H1 (cell line): Measurements from ENCODE around the gene VPS11. TPM values are rescaled to one million over a fixed set of nuclear protein-coding genes. Genes with fewer than 3 reads are reported as not detected.

Experiments used
- CBX8 ChIP-seq: fragments of 300-800, 300-1000 bp; sonication (generic); IDR thresholded peaks from 2 replicates; pipeline ENCODE4 v1.7.1; 2016; ENCODE audit warnings: low read depth, low read length, borderline replicate concordance
- EGR1 ChIP-seq: IDR thresholded peaks from 2 replicates; pipeline ENCODE4 v1.6.1; 2011; ENCODE audit warnings: low read depth, low read length, borderline replicate concordance
- EZH2 ChIP-seq: fragments of 200-600 bp; sonication (generic); IDR thresholded peaks from 2 replicates; pipeline ENCODE4 v1.7.1; 2012; ENCODE audit warnings: low read depth, mild to moderate bottlenecking, moderate library complexity, low read length, inconsistent platforms; ENCODE audit not compliant: severe bottlenecking
- FOSL1 ChIP-seq: IDR thresholded peaks from 2 replicates; pipeline ENCODE4 v1.6.1; 2011; ENCODE audit warnings: mild to moderate bottlenecking, low read depth, low read length, moderate library complexity; ENCODE audit not compliant: insufficient read depth
- HDAC6 ChIP-seq: IDR thresholded peaks from one replicate; pipeline ENCODE4 v1.7.1; 2012; ENCODE audit warnings: low read depth, mild to moderate bottlenecking, inconsistent platforms, low read length, moderate library complexity
- NRF1 ChIP-seq: IDR thresholded peaks from 2 replicates; pipeline ENCODE4 v1.6.1; 2011; ENCODE audit warnings: mild to moderate bottlenecking, low read depth, low read length, improper control_type of control experiment
- SAP30 ChIP-seq: fragments of 300-600 bp; sonication (generic); IDR thresholded peaks from 2 replicates; pipeline ENCODE4 v1.7.1; 2012; ENCODE audit warnings: low read length, moderate library complexity, mild to moderate bottlenecking, inconsistent platforms; ENCODE audit not compliant: insufficient read depth, insufficient replicate concordance
- SIX5 ChIP-seq: IDR thresholded peaks from 2 replicates; pipeline ENCODE4 v1.6.1; 2011; ENCODE audit warnings: mild to moderate bottlenecking, low read depth, low read length
- SP2 ChIP-seq: IDR thresholded peaks from 2 replicates; pipeline ENCODE4 v1.6.1; 2012; ENCODE audit warnings: mild to moderate bottlenecking, low read length, inconsistent platforms
- polyA plus RNA-seq, 7 experiments: library from polyadenylated mRNA; depleted of rRNA in 3 of 7; stranded (reverse) in 5 of 7; unstranded in 2 of 7; fragments of >200 nt in 5 of 7; fragments of 200-250 nt in 2 of 7; gene quantifications; 1 replicate in 5 of 7; 2 replicates in 1 of 7; 4 replicates in 1 of 7; pipeline versions ENCODE4 v1.2.1 to v1.2.3, GENCODE V29; 2011 to 2013; ENCODE audit warnings: missing spikeins in 2 of 7, mixed read lengths in 2 of 7
- total RNA-seq: library from RNA; stranded (reverse); fragmentation: NEBNext Ultra II Directional; extraction: Animal tissue kit (Norgen Biotek cat#: 25700); gene quantifications from 2 replicates; pipeline ENCODE4 v1.2.1, GENCODE V29; 2021
- TF ChIP-seq, protein P1 (sequence below), 3 experiments: IDR thresholded peaks; 1 replicate in 2 of 3; 2 replicates in 1 of 3; pipeline versions ENCODE4 v1.5.1 to v1.6.1; 2011; ENCODE audit warnings: low read length in 3 of 3, mild to moderate bottlenecking in 3 of 3, inconsistent platforms in 2 of 3, low read depth in 1 of 3, moderate library complexity in 1 of 3; ENCODE audit not compliant: insufficient read depth in 1 of 3; ENCODE audit errors: control extremely low read depth in 1 of 3
- TF ChIP-seq, protein P2 (sequence below): IDR thresholded peaks from 2 replicates; pipeline ENCODE4 v1.6.1; 2012; ENCODE audit warnings: low read length, inconsistent platforms

VPS11 gene
- total and polyA plus RNA-seq, 2 of the 8 experiments (the other 6 are each of a cell fraction or from before 2014, with no cell fraction given): 13.1 to 15.5 TPM

DNA sequence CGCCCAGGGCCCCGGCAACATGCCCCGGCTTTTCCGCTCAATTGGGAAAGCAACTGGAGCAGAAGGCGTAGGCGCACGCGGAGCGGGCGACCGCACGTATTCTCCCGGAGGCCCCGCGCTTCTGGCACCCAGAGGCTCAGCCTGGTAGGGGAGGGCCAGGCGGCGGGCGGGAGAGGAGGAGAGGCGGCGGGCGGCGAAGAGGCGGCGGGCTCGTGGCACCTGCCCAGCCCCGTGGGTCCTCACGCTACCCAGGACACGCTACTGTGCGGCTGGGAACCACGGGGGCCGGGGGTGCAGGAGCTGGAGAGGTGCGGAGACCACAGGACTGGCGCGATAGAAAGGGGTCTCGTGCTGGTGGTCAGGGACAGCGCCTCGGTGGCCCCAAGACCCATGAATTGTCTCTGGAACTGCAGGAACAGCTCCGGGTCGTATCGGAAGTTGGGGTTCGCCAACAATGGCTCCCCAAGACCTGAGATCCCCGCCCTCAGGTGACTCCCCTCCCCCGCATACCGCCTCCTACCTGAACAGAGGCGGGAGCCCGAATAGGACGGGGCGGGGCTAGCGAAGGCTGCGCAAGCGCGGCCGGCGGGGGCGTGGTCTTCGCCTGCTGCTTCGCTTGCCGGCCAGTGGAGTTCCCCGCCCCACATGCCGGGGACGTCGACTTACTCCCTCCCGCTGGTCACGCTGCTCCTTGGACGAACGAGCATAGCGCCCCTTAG is 37.1 kb upstream of the VPS11 start, which contains the start of gene SLC37A4 (continued):
- no peak for TF ChIP-seq CBX8
- TF ChIP-seq, protein P1, sequence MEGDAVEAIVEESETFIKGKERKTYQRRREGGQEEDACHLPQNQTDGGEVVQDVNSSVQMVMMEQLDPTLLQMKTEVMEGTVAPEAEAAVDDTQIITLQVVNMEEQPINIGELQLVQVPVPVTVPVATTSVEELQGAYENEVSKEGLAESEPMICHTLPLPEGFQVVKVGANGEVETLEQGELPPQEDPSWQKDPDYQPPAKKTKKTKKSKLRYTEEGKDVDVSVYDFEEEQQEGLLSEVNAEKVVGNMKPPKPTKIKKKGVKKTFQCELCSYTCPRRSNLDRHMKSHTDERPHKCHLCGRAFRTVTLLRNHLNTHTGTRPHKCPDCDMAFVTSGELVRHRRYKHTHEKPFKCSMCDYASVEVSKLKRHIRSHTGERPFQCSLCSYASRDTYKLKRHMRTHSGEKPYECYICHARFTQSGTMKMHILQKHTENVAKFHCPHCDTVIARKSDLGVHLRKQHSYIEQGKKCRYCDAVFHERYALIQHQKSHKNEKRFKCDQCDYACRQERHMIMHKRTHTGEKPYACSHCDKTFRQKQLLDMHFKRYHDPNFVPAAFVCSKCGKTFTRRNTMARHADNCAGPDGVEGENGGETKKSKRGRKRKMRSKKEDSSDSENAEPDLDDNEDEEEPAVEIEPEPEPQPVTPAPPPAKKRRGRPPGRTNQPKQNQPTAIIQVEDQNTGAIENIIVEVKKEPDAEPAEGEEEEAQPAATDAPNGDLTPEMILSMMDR (IDR thresholded peaks at IDR 0.05; ENCODE audit: control extremely low read depth in 1 of 3, insufficient read depth in 1 of 3, low read depth in 1 of 3, low read length in 3 of 3): peak; percentile 77 to 98 (median 93)
- TF ChIP-seq, protein P2, sequence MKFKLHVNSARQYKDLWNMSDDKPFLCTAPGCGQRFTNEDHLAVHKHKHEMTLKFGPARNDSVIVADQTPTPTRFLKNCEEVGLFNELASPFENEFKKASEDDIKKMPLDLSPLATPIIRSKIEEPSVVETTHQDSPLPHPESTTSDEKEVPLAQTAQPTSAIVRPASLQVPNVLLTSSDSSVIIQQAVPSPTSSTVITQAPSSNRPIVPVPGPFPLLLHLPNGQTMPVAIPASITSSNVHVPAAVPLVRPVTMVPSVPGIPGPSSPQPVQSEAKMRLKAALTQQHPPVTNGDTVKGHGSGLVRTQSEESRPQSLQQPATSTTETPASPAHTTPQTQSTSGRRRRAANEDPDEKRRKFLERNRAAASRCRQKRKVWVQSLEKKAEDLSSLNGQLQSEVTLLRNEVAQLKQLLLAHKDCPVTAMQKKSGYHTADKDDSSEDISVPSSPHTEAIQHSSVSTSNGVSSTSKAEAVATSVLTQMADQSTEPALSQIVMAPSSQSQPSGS: no peak
- peak; percentile 93 for TF ChIP-seq NRF1
- no peak for TF ChIP-seq SAP30
- no peak for TF ChIP-seq FOSL1
- TF ChIP-seq SIX5: no peak
- TF ChIP-seq EGR1: peak; percentile 82; the same call in 1 of the 2 replicates
- TF ChIP-seq EZH2: no peak
- TF ChIP-seq HDAC6: no peak
- TF ChIP-seq SP2: no peak
